ENCODE measurements around the gene SAMMSON.

SAMMSON gene

DNA sequence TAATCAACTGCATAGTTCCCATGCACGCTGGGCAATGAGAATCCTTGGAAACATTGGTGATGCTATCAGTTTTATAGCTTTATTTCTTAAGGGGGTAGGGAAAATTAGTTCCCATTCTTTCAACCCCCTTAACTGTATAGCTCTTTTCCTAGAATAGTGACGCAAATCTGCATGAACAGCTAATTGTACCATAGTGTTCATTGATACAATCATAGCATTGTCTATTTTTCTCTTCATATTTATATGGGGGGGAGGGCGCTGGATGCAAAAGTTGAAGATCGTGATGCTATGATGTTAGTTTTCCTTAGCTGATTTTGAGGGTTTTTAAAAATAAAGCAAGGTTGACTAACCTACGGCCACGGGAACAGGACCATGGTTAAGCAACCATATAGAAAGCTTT, 32.4 kb upstream of the SAMMSON start:
- H3K27me3 ChIP-seq (ENCODE audit: insufficient read depth, low read depth, severe bottlenecking), result no peaks in the 10 kb centered on the region
- no peak overlapping the region for H3K27ac ChIP-seq
- no peaks in the 10 kb centered on the region for H3K36me3 ChIP-seq
- no peak overlapping the region for H3K4me3 ChIP-seq (ENCODE audit: low read depth, low read length)
- no peak for TF ChIP-seq CTCF (IDR thresholded peaks at IDR 0.05; ENCODE audit: low read depth, low read length)
- no peaks in the 10 kb centered on the region for H3K9me3 ChIP-seq (ENCODE audit: severe bottlenecking)
- DNase-seq, result no peak

GRCh38 chr3:69970827-69971226, 28.7 kb upstream of the SAMMSON start:
- no peak for TF ChIP-seq CTCF (IDR thresholded peaks at IDR 0.05; ENCODE audit: low read depth, low read length)

GRCh38 chr3:69972672-69973071, 26.9 kb upstream of the SAMMSON start:
- H3K4me3 ChIP-seq (ENCODE audit: low read depth, low read length), result no peak overlapping the region
- no peaks in the 10 kb centered on the region for H3K27me3 ChIP-seq (ENCODE audit: insufficient read depth, low read depth, severe bottlenecking)
- no peaks in the 10 kb centered on the region for H3K36me3 ChIP-seq
- no peak for DNase-seq
- H3K27ac ChIP-seq, result no peak overlapping the region
- H3K9me3 ChIP-seq (ENCODE audit: severe bottlenecking), result no peaks in the 10 kb centered on the region
- TF ChIP-seq CTCF (IDR thresholded peaks at IDR 0.05; ENCODE audit: low read depth, low read length), result no peak

More at GRCh38 chr3:69970827-69971226, 28.7 kb upstream of the SAMMSON start:
- DNase-seq, result no peak
- no peak overlapping the region for H3K4me3 ChIP-seq (ENCODE audit: low read depth, low read length)
- no peak overlapping the region for H3K27ac ChIP-seq
- no peaks in the 10 kb centered on the region for H3K9me3 ChIP-seq (ENCODE audit: severe bottlenecking)
- H3K36me3 ChIP-seq, result no peaks in the 10 kb centered on the region
- H3K27me3 ChIP-seq (ENCODE audit: insufficient read depth, low read depth, severe bottlenecking), result no peaks in the 10 kb centered on the region

GRCh38 chr3:69976021-69976420, 23.5 kb upstream of the SAMMSON start:
- no peaks in the 10 kb centered on the region for H3K36me3 ChIP-seq
- no peak overlapping the region for H3K4me3 ChIP-seq (ENCODE audit: low read depth, low read length)
- no peak for TF ChIP-seq CTCF (IDR thresholded peaks at IDR 0.05; ENCODE audit: low read depth, low read length)
- H3K27me3 ChIP-seq (ENCODE audit: insufficient read depth, low read depth, severe bottlenecking), result no peaks in the 10 kb centered on the region
- H3K27ac ChIP-seq, result no peak overlapping the region
- no peaks in the 10 kb centered on the region for H3K9me3 ChIP-seq (ENCODE audit: severe bottlenecking)
- no peak for DNase-seq

DNA sequence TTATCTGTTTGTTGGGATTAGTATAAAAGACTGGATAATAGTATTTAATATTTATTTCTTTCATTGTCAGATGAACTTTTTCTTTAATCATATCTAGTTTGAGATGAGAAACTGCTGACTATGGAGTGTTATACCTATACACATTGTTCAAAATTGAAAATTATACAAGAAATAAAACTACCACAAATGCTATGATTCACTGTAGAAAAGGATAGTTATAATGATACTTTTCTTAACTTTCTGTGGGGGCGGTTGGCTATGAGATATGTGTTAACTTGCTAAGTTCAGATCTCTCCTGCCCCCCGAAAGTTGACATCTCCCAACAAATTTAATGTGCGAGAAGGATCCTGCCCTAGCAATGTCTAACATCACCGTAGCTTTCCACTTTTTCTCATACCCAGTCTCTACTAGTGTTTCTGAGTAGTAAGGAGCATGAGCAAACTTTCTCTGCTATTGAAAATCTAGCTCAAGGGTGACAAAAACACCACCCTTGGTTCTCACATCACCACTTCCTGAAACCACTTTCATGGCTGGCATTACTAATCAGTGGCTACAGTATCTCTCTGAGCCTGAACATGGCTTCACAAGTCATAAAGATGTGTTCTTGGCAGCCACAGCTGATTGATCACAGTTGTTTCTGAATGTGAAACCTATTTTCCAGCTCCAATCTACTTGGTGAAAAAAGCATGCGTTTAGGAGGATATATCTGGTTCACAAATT, 15.8 kb upstream of the SAMMSON start:
- Histone ChIP-seq H3K4me3 (ENCODE audit: low read depth, low read length) (no peak overlapping the region), H3K27ac (no peak overlapping the region), H3K9me3 (ENCODE audit: severe bottlenecking) (no peaks in the 10 kb centered on the region), H3K27me3 (ENCODE audit: insufficient read depth, low read depth, severe bottlenecking) (no peaks in the 10 kb centered on the region), H3K36me3 (no peaks in the 10 kb centered on the region)
- TF ChIP-seq CTCF (IDR thresholded peaks at IDR 0.05; ENCODE audit: low read depth, low read length), result no peak
- no peak for DNase-seq

GRCh38 chr3:69985266-69985665, 14.3 kb upstream of the SAMMSON start:
- Histone ChIP-seq H3K4me3 (ENCODE audit: low read depth, low read length) (no peak overlapping the region), H3K27ac (no peak overlapping the region), H3K9me3 (ENCODE audit: severe bottlenecking) (no peaks in the 10 kb centered on the region), H3K27me3 (ENCODE audit: insufficient read depth, low read depth, severe bottlenecking) (no peaks in the 10 kb centered on the region), H3K36me3 (no peaks in the 10 kb centered on the region)
- DNase-seq, result no peak
- TF ChIP-seq CTCF (IDR thresholded peaks at IDR 0.05; ENCODE audit: low read depth, low read length), result no peak

All from WERI-Rb-1 (cell line).